Inflammatory macrophage treated with lipopolysaccharide for 4 hours (primary cell): ENCODE results near the gene EN2.
A peak's percentile ranks its signal among the peaks of the same experiment; 100 is the strongest.

Experiments
- DNase-seq: peaks from one replicate; pipeline ENCODE4 v3.0.0-alpha.2; 2020

Gene EN2

DNA sequence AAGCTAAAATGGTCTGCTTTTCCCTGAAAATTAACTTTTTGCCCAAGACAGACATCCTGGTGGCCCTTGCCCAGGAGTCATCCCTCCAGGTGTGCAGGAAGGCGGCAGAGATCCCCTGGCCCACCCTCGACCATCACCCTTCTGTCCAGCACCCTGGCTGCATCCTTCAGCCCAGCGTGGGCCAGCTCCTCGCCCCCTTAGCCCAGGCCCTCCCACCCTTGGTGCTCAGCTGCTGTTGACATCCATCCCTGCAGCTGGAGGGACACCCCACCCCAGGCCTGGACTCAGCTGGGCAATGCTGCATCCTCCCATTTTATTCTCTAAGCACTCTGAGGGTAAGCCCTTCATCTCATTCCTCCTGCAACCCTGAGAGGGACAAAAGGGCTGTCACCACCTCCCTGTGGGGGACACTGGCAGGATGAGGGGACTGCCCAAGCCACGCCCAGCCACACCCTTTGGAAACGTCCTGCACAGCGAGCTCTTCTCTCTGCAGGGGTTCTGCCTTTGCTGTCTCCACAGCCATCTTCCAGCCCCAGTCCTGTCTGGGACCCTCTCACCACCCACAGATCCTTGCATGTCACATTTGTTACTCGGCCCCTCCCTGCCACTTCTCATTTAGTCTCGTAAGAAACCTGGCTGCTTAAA is 30.7 kb downstream of the EN2 start:
- no peak for DNase-seq

DNA sequence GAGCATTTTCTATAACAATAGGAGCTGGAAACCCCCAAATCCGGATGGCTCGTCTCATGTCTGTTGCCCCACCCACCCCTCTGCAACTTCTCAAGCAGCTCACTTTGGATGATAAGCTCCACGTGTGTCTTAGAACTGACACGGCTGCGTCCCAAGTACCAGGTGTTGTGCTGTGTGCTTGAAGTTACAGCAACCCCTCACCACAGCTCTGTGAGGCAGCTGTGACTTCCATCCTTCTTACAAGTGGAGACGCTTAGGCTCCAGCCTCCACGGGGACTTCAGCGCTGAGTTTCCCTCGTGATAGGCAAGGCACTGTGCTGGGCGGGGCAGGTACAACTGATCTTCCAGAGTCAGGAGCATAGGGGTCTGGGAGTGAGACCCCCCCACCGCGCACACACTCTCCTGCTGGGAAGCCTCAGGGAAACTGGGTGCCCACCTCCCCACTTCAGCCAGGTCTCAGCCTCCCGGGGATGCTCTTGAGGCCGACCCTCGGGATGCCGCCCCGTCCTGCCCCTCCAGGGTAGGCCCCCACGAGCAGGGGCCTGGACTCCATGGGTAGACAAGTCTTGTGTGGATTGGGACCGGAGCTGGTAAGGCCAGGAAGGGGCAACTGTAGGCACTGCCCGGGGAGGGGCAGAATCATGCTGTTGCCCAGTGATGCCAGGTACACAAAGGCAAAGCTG is 31.4 kb downstream of the EN2 start:
- no peak for DNase-seq

DNA sequence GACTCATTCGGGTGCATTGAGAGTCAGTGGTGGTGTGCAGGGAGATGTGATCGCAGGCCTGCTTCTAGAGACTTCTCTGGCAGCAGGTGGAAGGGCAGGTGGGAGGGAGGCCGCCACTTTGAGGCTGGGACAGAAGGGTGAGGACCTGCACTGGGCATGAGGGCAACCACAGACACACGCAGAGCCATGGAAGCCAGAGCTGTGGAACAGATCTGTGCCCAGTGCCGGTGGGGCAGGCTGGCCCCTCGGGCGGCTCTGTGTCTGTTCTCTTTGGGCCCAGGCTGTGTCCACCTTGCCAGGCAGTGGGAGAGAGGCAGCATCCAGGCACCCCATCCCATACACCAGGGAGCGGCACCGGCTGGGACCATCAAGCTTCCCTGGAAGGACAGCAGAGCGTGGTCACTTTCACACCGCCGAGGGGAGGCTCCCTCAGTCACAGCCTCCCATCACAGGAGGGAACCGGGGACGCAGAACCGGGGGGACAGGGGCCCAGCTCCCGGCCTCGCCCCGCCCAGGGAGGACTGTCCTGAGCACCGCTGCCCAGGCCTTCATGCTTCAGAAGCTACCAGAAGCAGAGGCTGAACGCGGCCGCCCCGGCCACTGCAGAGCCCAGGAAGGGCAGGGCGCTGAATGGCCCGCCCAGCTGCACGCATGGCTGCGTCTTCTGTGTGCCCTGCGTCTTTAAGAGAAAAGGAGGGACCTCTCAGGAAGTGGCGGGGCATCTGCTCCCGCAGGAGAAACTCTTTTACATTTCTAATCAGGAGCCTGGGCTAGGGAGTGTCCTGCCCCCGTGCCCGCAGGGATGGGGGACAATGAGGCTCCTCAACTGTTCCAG is 32.1 kb downstream of the EN2 start:
- no peak for DNase-seq

DNA sequence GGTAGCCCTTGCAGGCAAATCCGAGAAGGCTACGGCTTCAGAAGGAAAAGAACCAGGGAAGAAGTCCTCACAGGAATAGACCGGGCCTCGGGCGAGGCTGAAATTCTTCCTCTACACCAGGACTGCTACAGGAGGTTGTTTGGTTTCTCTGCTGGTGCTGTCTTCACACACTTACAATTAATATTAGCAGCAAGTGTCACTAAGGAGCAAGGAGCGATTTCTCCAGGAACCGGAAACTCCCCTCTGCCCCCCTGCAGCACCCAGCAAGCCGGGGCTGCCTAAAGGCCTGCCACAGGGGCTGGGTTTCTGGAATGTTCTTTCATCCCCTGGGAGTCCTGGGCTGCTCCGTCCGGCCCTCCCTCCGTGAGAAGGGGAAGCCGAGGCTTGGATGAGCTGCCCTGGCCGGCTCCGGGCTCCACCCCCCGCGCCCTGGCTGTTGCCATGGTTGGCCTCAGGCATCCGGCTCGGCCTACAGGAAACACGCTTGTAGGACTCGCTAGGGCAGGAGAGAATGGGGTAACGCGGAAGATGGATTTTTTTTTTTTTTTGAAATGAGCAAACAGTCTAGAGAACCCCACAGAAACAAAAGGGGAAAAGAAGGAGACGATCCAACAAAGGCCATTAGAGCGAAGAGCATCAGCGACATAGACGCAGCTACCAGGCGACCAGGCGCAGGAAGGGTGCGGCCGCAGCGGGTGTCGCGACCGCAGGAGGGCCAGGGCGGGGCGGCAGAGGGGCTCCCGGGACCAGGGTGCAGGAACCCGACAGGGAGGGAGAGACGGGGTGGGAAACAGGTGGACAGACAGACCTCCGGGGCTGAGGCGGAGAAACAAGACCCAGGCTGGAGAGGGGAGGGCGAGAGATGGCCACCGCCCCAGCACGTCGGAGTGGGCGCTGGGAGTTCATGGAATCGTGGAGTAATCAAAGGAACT is 33.0 kb downstream of the EN2 start:
- DNase-seq = peak; percentile 30

DNA sequence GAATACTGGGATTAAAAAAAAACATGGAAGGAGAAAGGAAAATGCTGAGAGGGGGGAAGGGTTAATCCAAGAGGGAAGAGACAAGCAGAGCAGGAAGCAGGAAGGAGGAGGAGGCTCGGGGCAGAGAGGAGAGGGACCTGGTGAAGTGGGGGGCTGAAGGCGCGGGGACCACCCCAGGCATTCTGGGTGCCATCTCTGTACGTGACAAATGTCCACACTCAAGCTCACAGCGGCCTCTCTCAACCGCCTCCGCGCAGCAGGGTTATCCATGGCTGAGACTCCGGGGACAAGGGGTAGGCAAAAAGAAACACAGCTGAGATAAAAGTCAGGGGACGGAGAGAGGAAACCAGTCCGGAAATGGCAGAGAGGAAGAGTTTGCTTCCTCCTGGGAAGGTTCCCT is 33.9 kb downstream of the EN2 start:
- no peak for DNase-seq

DNA sequence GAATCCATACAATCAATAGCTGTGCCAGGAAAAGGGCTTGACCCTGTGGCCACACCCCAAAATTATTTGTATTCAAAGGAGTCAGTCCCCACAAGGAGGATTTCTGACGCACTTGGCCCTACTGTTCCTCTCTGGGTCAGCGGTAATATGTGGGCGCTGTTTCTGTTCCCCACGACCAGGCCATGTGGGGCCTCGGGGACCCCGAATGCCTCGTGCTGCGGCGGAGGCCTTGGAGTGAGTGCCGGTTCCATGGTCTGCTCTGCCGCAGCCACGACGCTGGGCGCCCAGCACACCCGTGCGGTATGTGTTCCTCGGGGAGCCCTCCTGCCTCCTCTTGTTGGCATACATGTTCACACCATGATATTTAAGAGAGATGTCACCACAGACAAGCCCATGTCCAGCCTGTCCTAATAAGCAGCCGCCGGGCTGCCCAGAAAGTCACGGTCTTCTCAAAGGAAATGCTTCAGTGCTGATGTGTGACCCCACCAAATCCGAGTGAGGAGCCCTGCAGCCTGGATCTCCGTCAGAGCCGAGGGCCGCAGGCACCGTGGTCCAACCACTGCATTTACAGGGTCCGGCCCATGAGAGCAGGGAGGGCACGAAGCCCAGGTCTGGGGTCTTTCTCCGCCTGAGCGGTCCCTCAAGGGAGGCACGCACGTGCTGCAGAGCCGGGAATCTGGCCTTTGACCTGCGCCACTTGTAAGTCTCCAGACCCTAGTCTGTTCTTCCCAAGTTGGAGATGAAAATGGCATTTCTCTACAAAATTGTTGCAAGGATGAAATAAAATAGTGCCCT is 36.0 kb downstream of the EN2 start:
- no peak for DNase-seq

DNA sequence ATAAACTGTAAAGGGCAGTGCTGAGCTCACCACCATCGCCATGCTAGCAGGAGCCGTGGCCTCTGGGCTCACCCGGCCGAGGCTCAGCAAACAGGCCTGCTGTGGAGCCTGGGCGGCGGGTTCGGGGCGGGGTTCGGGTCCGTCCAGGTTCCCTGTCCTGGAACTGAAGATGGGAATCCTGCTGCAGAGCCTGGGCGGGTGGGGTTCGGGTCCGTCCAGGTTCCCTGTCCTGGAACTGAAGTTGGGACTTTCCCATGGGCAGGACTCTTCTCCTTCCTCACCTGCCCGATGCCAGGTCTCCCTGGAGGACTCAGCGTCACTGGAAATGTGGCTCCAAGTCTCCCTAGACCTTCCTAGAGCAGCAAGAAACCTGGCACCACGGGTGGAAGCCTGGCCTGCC is 36.6 kb downstream of the EN2 start:
- no peak for DNase-seq

DNA sequence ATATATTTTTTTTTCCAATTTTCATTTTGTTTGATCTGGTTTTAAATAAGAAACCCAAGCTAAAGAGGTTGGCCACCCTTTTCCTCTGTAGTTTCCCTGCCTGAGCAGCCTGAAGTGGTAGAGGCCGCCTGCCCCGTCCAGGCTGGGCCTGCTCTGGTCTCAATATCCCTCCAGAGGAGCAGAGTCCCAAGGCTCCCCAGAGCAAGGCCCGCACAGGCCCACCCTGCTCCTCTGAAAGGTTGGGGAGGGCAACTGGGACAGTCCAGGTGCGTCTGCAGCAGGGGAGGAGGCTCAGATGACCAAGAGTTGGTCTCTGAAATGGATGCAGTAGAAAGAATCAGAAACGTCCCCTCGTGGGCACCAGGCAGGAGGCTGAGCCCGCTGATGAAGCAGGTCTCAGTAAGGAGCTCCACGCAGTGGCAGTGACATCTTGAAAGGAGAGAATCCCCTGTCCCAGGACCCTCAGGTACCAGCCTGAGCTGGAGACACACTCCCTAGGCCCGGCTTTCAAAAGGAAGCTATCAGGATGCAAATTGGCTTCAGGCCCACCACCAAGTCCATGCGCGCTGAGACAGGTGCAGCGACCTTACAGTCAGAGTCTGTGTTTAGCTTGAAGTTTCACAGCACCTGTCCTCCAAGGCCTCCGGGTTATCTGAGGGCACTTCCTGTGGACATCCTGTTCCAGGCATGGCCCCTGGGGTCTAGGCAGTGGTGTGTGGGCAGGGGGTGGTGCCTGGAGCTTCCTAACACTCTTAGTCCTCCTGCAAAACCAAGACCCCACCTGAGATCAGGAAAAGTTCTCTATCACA is 37.7 kb downstream of the EN2 start:
- DNase-seq = no peak

DNA sequence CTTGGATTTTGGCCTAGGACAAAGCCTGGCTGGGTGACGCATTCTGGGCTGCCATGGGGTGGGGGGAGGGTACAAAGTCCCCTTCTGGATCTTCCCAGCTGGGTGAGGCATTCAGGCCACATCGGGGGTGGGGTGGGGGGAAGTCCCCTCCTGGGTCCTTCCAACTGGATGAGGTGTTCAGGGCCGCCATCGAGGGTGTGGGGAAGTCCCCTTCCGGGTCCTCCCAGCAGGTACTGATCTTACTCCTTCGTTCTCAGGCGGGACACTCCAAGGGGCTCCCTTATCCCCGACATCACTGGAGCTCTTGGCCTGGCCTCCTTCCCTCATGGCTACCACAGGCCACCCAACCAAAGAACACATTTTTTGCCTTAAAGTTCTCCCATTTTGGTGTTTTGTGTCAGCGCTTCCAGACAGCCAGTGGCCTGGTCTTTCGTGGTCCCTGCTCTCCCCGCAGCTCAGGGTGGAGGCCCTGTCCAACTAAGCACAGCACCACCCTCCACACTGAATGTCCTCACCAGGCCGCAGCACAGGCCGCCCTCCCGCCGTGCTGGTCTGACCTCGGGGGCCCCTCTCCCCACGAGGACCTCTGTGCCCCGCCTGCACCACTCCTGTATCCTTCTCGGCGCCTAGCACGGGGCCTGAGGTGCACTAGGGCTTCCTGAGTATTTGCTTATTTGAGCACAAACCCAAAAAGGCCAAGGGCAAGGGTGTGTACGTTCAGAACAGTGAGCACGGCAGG is 38.5 kb downstream of the EN2 start:
- no peak for DNase-seq

DNA sequence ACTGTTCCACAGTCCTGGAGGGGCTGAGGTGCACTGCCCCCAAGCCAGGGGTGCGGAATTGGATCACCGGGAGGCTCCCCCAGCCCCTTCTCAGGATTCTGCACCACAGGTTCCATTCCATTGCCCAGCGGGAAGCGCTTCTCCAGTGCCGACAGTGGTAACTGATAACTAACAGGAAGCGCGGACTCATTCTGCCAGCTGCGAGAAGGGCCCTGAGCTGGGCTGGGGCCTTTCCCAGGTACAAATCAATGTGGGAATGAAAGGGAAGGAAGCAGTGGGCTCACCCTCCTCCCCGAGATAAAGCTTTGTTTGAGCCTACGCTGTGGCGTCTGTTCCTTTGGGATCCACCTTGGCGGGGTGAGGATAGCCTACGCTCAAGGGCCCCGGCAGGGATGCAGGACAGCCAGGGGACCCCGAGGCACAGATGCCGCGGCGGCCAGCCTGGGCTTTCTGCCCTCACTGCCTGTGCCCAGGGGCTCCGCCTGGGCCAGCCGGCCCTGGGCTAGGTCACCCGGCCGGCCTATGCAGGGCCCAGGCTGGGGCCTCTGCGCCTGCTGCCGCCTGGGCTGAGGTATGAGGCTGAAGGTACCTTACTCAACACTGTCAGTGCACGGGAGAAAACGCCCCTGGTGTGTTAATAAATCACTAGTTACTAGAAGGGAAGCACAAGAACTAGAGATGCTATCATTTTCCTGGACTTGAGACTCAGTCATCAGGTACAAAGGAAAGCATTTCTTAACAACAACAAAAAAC is 39.4 kb downstream of the EN2 start:
- no peak for DNase-seq

DNA sequence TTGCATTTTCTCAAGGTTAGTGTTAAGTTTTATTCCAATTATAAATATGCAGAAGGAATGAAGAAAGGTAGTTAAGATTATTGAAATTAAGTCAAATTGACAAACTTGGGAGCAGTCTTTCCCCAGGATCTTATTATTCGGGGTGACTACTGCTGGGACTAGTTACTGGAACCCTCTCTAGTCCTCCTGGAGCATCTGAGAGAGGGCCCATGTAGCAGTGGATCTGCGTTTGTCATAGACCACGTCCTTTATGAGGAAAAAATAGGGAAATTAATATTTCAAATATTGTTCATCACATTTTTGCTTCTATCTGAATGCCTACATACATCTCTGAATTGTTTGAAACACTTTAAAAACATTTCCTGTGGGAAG is 47.5 kb downstream of the EN2 start:
- DNase-seq = no peak

DNA sequence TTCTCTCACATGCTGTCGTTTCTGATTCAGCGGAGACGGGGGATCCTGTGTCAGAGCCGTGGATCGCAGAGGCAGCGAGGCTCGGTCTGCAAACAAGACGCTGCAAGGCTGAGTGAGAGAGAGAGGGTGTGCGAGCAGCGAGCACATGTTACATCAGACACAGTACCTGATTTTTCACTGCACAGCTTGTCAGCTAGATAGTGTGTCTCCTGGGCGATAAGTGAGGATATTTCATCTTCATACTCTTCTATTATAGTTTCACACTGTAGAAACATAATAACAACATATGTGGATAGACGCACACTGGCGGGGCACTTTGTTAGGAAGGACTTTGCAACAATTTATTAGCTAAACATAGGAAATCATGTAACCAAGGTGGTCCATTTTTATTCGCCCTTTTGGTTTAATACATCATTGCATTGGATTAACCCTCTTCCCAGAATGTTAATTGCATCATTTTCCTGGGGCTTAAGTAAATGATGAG is 49.0 kb downstream of the EN2 start:
- DNase-seq = no peak

DNA sequence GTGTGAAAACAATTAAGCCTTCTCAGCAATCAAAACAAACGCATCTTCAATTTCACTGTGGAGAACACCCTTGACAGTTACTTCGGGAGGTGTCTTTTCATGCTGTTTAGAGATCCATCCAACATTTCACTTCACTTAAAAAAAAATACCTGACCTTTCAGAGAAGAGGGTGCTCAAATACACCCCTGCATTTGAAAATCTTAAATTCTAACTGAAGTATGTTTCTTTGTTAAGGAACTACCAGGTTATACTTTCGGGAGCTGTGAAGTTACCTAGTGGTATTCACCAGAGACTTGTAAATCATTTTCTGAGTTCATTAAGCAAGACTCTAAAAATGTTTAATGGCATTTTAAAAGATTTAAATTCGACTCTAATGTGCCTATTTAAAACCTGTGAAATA is 49.6 kb downstream of the EN2 start:
- DNase-seq = no peak

DNA sequence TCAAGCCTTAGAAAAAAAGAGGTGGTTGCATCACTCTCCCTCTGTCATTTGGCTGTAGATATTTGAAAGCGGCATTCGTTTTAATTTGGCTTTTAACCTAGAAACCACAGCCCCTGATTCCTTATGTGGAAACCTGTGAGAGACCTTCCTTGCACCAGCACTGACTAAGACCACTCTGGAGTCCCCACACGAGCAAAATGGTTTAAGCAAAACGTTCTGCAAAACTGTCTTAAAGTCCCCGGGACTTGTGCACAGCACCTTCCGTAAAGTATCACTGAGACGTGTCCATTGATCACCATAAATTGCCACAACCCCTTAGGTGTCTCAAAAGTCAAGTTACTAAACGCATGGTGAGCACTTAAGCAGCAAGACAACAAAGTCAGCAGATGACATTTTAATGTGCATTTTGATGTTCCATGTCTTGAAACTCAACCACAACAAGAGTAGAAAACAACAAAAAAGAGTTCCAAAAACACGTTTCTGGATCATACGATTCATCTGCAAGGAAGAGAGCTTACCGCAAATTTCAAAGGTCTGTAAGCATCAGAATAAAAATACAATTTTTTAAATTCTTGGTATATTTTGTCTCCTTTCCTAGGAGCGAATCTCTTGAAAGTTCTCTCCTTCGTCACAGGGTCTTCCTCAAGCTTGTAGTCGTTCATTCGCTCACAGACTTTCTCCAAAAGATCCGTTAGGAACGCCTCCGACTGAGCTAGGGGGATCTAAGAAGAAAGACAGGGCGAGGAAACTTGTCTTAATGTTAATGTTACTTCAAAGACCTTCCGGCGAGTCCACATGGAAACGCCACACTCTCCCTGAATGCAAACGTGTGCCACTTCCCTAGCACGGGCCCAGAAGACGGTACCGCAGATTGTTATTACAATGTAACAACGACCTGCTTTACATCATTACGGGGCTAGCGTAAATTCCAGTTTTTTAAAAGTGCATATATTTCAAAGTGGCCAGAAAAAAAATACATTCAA is 50.7 kb downstream of the EN2 start:
- no peak for DNase-seq

DNA sequence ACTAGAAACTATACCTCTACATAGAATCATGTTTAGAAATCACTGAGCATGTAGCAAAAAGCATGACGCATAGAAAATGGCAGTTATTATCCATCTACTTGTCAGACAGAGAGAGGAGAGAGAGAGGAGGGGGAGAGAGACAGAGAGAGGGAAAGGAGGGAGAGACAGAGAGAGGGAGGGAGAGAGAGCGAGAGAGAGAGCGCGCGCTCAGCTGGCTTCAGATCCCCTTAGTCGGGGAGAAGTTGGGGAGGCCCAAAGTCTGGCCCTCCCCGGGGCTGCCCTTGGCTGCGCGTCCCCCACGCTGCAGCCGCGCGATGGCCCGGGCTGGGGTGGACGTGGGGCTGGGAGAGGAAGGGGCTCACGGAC is 51.4 kb downstream of the EN2 start:
- no peak for DNase-seq

DNA sequence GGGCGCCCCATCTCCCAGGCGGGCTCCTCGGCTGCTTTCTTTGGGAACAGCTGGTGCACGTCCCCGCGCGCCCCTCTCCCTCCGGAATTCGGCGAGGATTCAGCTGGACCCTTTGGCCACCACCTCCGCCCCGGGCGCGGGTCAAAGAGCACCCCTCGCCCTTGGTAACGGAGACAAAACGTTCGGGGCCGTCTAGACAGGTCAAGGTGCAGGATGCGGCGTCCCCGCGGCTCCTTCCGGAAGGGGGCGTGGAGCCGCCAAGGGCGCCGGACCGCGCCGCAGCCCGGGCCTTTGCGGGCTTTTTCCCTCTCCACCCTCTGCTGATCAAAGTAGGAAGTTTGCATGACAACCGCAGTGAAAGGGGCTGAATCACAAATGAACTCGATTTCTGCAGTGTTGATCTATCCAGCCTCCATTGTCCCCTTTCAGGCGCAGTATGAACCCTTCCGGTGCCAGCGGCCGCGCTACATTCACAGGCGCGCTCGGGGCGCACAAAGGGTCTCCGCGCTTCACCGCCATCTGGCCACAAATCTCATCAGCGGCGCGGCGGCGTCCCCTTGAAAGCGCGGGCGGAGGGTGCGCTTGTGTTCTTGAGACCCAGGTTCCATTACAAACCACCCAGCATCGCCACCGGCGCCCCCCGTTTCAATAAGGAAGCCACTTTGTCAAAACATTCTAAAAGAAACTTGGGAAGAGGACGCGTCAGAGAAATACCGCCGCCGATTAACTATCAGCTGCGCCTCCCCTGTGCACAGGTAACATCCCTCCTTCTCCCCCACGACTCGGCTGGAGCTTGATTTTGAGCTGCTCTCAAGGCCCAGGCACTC is 52.0 kb downstream of the EN2 start:
- no peak for DNase-seq

DNA sequence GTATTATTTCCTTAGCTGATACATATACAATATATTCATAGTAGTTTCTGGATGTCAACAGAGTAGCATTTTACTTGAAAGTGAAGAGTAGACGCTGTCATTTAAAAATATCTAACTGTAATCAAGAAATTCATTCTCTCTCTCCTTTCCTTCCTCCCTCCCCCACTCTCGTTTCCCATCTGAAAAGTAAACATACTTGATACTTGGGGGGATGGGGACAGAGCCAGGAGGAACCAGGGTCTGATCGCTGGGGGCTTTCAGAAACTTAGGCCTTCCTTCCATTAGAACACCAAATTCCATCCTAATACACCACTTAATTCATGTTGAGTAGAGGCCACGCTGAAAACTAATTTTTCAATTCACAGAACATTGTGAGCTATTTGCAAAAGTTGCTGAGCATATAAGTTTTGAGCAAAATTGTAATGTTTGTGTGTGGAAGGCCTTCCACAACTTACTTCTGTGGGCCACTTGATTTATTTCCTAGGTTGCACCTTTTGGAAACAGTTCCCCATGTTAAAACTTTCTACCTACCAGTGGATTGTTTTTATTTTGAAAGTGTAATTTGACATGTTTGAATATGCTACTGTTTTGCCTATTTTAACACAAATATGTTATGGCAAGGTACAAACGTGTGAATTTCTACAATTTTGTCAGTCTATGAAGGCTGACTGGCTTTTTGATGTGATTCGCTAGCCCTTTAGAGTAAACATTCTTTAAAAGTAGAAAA is 53.2 kb downstream of the EN2 start:
- no peak for DNase-seq
